Common myeloid progenitor, CD34-positive (primary cell): ENCODE data around the gene GSS.
"Not testable (repeated sequence)": the region's sequence is repeated elsewhere in the genome, so short reads cannot be mapped to it uniquely, and the experiment has no call there.

Experiments used
- CTCF ChIA-PET: fragments of 350-600 bp; sonication (Branson Sonifier 250); formaldehyde crosslinking; loops from one replicate; lab custom pipeline; 2021; ENCODE audit warnings: antibody characterized with exemption; lab: Charles Lee
- POLR2A ChIA-PET: fragments of 350-600 bp; sonication (Branson Sonifier 250); formaldehyde crosslinking; loops from one replicate; lab custom pipeline; 2021; ENCODE audit warnings: antibody characterized with exemption; lab: Charles Lee
- DNase-seq, 3 donors: peaks; one replicate each; pipeline versions ENCODE4 v3.0.0 to v3.0.0-alpha.2; 2013
- H3K27ac ChIP-seq, 2 experiments: 1 replicate in 1 of 2; 2 replicates in 1 of 2; pipeline ENCODE4 v1.7.0; 2013; ENCODE audit warnings: inconsistent platforms in 2 of 2, low read length in 2 of 2, mild to moderate bottlenecking in 2 of 2, low read depth in 1 of 2, moderate library complexity in 1 of 2; ENCODE audit not compliant: severe bottlenecking in 2 of 2, insufficient read depth in 1 of 2, poor library complexity in 1 of 2
- H3K27me3 ChIP-seq, 5 experiments: replicated peaks in 2 of 5; 1 replicate in 3 of 5; 2 replicates in 2 of 5; pipeline versions ENCODE4 v1.6.1 to v1.7.0; 2013; ENCODE audit warnings: low read length in 4 of 5, mild to moderate bottlenecking in 2 of 5, moderate library complexity in 2 of 5, inconsistent platforms in 1 of 5; ENCODE audit not compliant: insufficient read depth in 5 of 5, control insufficient read depth in 4 of 5
- H3K36me3 ChIP-seq, 4 experiments: 1 replicate in 2 of 4; 2 replicates in 2 of 4; pipeline versions ENCODE4 v1.6.1 to v1.7.0; 2013; ENCODE audit warnings: low read length in 3 of 4, control low read depth in 1 of 4, mild to moderate bottlenecking in 1 of 4; ENCODE audit not compliant: control insufficient read depth in 4 of 4, insufficient read depth in 4 of 4
- H3K4me1 ChIP-seq, 4 experiments: 1 replicate in 3 of 4; 2 replicates in 1 of 4; pipeline versions ENCODE4 v1.6.1 to v1.7.1; 2013; ENCODE audit warnings: low read length in 3 of 4, mild to moderate bottlenecking in 3 of 4, control low read depth in 1 of 4, inconsistent platforms in 1 of 4, moderate library complexity in 1 of 4; ENCODE audit not compliant: control insufficient read depth in 4 of 4, insufficient read depth in 4 of 4; ENCODE audit errors: control extremely low read depth in 1 of 4
- H3K4me3 ChIP-seq, 7 experiments: 1 replicate in 4 of 7; 2 replicates in 3 of 7; pipeline versions ENCODE4 v1.5.1 to v1.7.0; 2013; ENCODE audit warnings: mild to moderate bottlenecking in 7 of 7, low read length in 6 of 7, moderate library complexity in 6 of 7, inconsistent platforms in 2 of 7, low read depth in 2 of 7, control low read depth in 1 of 7; ENCODE audit not compliant: insufficient read depth in 4 of 7, control insufficient read depth in 1 of 7; ENCODE audit errors: extremely low read depth in 1 of 7
- H3K9me3 ChIP-seq, 5 experiments: 1 replicate in 4 of 5; 2 replicates in 1 of 5; pipeline versions ENCODE4 v1.6.1 to v1.7.1; 2013; ENCODE audit warnings: low read length in 4 of 5, mild to moderate bottlenecking in 2 of 5, inconsistent platforms in 1 of 5, low read depth in 1 of 5, moderate library complexity in 1 of 5; ENCODE audit not compliant: control insufficient read depth in 4 of 5, insufficient read depth in 2 of 5; ENCODE audit errors: control extremely low read depth in 1 of 5
- WGBS: methylation state at CpG from one replicate; pipeline ENCODE4 v1.1.5; 2013; ENCODE audit not compliant: insufficient coverage; 5-methylcytosine and 5-hydroxymethylcytosine counted together

GSS gene

DNA sequence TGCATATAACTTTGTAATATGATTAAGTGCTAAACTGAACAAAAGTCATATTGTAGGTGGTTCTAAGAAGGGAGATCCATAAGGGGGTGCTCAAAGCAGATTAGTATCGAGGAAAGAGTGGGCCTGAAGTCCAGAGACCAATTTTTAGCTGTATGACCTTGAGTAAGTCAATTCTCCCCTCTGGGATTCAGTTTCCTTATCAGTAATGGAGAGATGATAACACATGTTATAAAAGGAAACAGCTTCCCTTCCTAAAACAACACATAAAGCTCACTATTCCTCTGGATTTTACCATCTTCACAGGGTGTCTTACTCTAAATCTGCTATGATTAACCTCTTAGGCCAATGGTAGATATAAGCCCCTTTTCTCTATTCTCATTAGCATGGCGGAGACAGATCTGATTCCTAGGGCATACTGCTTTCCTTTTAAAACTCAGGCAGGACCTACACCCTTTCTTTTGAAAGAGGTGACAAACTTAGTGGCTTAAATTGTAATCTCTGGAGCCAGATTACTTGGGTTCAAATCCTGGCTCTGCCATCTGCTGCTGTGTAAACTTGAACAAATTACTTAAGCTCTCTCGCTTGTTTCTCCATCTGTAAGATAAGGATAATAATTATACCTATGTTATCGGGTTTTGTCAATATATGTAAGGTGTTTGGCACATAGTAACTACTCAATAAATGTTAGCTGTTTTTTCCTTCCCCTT lies 39.7 kb downstream of the GSS start:
- DNase-seq = no peak
- no peak overlapping the region for H3K4me3 ChIP-seq
- WGBS = 100% methylated on average over 2 of the region's 4 CpGs
- peaks cover 0 to 61% (median 12%) of the 10 kb centered on the region in 4 experiments for H3K36me3 ChIP-seq
- H3K4me1 ChIP-seq = no peaks in the 10 kb centered on the region
- H3K27ac ChIP-seq = no peak overlapping the region
- H3K9me3 ChIP-seq = no peaks in the 10 kb centered on the region
- POLR2A ChIA-PET = no interaction called here
- no peaks in the 10 kb centered on the region for H3K27me3 ChIP-seq
- CTCF ChIA-PET = no interaction called here

- no peaks in the 10 kb centered on the region for H3K27me3 ChIP-seq
- H3K4me3 ChIP-seq = no peak overlapping the region
- no peaks in the 10 kb centered on the region for H3K9me3 ChIP-seq
- ChIA-PET POLR2A (no interaction called here), CTCF (no interaction called here)
- no peaks in the 10 kb centered on the region for H3K4me1 ChIP-seq
- H3K36me3 ChIP-seq = peaks cover 0 to 54% (median 6%) of the 10 kb centered on the region in 4 experiments
- DNase-seq = no peak
- H3K27ac ChIP-seq = no peak overlapping the region
- 100% methylated on average over 4 of the region's 4 CpGs for WGBS
Measured at GRCh38 chr20:34915131-34915530, 40.5 kb downstream of the GSS start.

- H3K4me3 ChIP-seq = no peak overlapping the region
- peak; percentile 12 to 47 (median 42) for DNase-seq
- H3K36me3 ChIP-seq = peaks cover 0 to 6% (median 0%) of the 10 kb centered on the region in 4 experiments
- H3K4me1 ChIP-seq = peaks cover 0 to 13% (median 12%) of the 10 kb centered on the region in 4 experiments
- ChIA-PET CTCF (no interaction called here), POLR2A (no interaction called here)
- no peaks in the 10 kb centered on the region for H3K9me3 ChIP-seq
- WGBS = 47% methylated on average over 4 of the region's 7 CpGs
- H3K27ac ChIP-seq = peak overlapping the region in 1 of 2 experiments; percentile 54
- H3K27me3 ChIP-seq = no peaks in the 10 kb centered on the region
Measured at GRCh38 chr20:34907616-34908469, 47.8 kb downstream of the GSS start.

GRCh38 chr20:34904202-34904621 lies 51.4 kb downstream of the GSS start:
- WGBS = 95% methylated on average over 3 of the region's 3 CpGs
- H3K4me1 ChIP-seq = peaks cover 0 to 18% (median 14%) of the 10 kb centered on the region in 4 experiments
- ChIA-PET POLR2A (interaction anchor here (0.6 kb wide), 3 partner anchors 52 to 848 kb away, joined by 3 to 6 read pairs (median 4); no protein-coding TSS in a partner anchor), CTCF (interaction anchor here (0.7 to 1.0 kb wide), 3 partner anchors 28 to 766 kb away, joined by 3 read pairs; no protein-coding TSS in a partner anchor)
- no peak for DNase-seq
- no peak overlapping the region for H3K4me3 ChIP-seq
- H3K9me3 ChIP-seq = no peaks in the 10 kb centered on the region
- no peaks in the 10 kb centered on the region for H3K27me3 ChIP-seq
- H3K36me3 ChIP-seq = peaks cover 0 to 12% (median 0%) of the 10 kb centered on the region in 4 experiments
- no peak overlapping the region for H3K27ac ChIP-seq

DNA sequence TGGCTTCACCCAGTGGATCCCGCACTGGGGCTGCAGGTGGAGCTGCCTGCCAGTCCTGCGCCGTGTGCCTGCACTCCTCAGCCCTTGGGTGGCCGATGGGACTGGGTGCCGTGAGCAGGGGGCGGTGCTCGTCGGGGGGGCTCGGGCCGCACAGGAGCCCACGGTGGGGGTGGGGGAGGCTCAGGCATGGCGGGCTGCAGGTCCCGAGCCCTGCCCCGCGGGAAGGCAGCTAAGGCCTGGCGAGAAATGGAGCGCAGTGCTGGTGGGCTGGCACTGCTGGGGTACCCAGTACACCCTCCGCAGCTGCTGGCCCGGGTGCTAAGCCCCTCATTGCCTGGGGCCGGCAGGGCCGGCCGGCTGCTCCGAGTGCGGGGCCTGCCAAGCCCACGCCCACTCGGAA lies 56.9 kb downstream of the GSS start:
- CTCF ChIA-PET, POLR2A ChIA-PET, H3K27me3 ChIP-seq, H3K9me3 ChIP-seq, DNase-seq, H3K4me1 ChIP-seq, H3K4me3 ChIP-seq, H3K27ac ChIP-seq: not testable (repeated sequence)
- 100% methylated on average over 7 of the region's 26 CpGs for WGBS
- peaks cover 0 to 12% (median 0%) of the 10 kb centered on the region in 4 experiments for H3K36me3 ChIP-seq

DNA sequence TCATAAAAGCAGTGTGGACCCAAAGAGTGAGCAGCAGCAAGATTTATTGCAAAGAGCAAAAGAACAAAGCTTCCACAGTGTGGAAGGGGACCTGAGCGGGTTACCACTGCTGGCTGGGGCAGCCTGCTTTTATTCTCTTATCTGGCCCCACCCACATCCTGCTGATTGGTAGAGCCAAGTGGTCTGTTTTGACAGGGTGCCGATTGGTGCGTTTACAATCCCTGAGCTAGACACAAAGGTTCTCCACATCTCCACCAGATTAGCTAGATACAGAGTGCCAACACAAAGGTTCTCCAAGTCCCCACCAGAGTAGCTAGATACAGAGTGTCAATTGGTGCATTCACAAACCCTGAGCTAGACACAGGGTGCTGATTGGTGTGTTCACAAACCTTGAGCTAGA lies 57.5 kb downstream of the GSS start:
- H3K36me3 ChIP-seq = peaks cover 0 to 10% (median 0%) of the 10 kb centered on the region in 4 experiments
- H3K4me1 ChIP-seq, POLR2A ChIA-PET, CTCF ChIA-PET, H3K4me3 ChIP-seq, H3K27me3 ChIP-seq, H3K9me3 ChIP-seq, DNase-seq, H3K27ac ChIP-seq: not testable (repeated sequence)
- WGBS = no CpG with 5 or more reads among the region's 3 CpGs
